Testis (tissue), 3 donors: ENCODE data around the gene CRY1. TPM values are rescaled to one million over a fixed set of nuclear protein-coding genes. Genes with fewer than 3 reads are reported as not detected.
"Not testable (repeated sequence)": the region's sequence is repeated elsewhere in the genome, so short reads cannot be mapped to it uniquely, and the experiment has no call there.

ENCODE experiments used
- DNase-seq: peaks from one replicate; pipeline ENCODE4 v3.0.0-alpha.2; 2019
- H3K27ac ChIP-seq, 2 donors: fragments of 200-600 bp; sonication (generic); one replicate each; pipeline ENCODE4 v1.5.1; 2019
- H3K27me3 ChIP-seq: fragments of 200-600 bp; sonication (generic); one replicate; pipeline ENCODE4 v1.5.1; 2019
- H3K36me3 ChIP-seq: fragments of 200-600 bp; sonication (generic); one replicate; pipeline ENCODE4 v1.5.1; 2017; ENCODE audit warnings: low read depth; ENCODE audit errors: missing control alignments
- H3K4me1 ChIP-seq: fragments of 200-600 bp; sonication (generic); one replicate; pipeline ENCODE4 v1.5.1; 2019
- H3K4me3 ChIP-seq, 2 donors: fragments of 200-600 bp; sonication (generic); one replicate each; pipeline ENCODE4 v1.5.1; 2017 to 2019
- H3K9me3 ChIP-seq: fragments of 200-600 bp; sonication (generic); one replicate; pipeline ENCODE4 v1.5.1; 2017
- CTCF ChIP-seq, 3 experiments: fragments of 450-650 bp in 2 of 3; fragments of 200-600 bp in 1 of 3; sonication (generic) in 1 of 3; IDR thresholded peaks; one replicate each; pipeline ENCODE4 v1.5.1; 2016 to 2019; ENCODE audit warnings: antibody characterized with exemption in 3 of 3, mild to moderate bottlenecking in 2 of 3, moderate library complexity in 1 of 3
- POLR2A ChIP-seq: fragments of 450-650 bp; IDR thresholded peaks from one replicate; pipeline ENCODE4 v1.6.1; 2017; ENCODE audit warnings: antibody characterized with exemption, mild to moderate bottlenecking, moderate library complexity
- WGBS, 2 donors: methylation state at CpG; one replicate each; pipeline ENCODE4 v1.1.5; 2018; 5-methylcytosine and 5-hydroxymethylcytosine counted together
- intact Hi-C: fragments of 100-400 bp; cut with DNase I; formaldehyde crosslinking; loops from one replicate; pipeline ENCODE4 v1.15.1; 2023; ENCODE audit warnings: low total_unique reads
- polyA plus RNA-seq: library from polyadenylated mRNA; stranded (reverse); fragments of 350-450 nt; fragmentation: Illumina TruSeq; extraction: RNeasy Lipid Tissue Mini Kit (QIAGEN cat#74804); gene quantifications from one replicate; pipeline ENCODE4 v1.2.3, GENCODE V29; 2014; ENCODE audit warnings: low read depth, low replicate concordance; ENCODE audit not compliant: insufficient read depth
- total RNA-seq, 2 donors: library from RNA; depleted of rRNA; stranded (reverse); fragments of >200 nt; gene quantifications; one replicate each; pipeline ENCODE4 v1.2.3, GENCODE V29; 2016

Gene CRY1
- total and polyA plus RNA-seq, 3 donors from 2014 or later: 63.0 to 92.0 (median 71.6) TPM

- Histone ChIP-seq H3K4me1 (peaks cover 24% of the 10 kb centered on the region), H3K9me3 (no peaks in the 10 kb centered on the region), H3K27me3 (no peaks in the 10 kb centered on the region), H3K36me3 (no peaks in the 10 kb centered on the region), H3K4me3 (no peak overlapping the region), H3K27ac (peak overlapping the region in 1 of 2 donors; percentile 29)
- intact Hi-C loops: no loop called here
- TF ChIP-seq POLR2A: no peak
- no peak for TF ChIP-seq CTCF (IDR thresholded peaks at IDR 0.05)
- DNase-seq: no peak
- WGBS, 2 donors: 52 to 59% methylated on average over 2 of the region's 2 CpGs
These were observed 62.3 kb downstream of the CRY1 start for GRCh38 chr12:107031061-107031460.

- peaks cover 24% of the 10 kb centered on the region for H3K4me1 ChIP-seq
- no peak for DNase-seq
- no peaks in the 10 kb centered on the region for H3K9me3 ChIP-seq
- no peak for TF ChIP-seq CTCF (IDR thresholded peaks at IDR 0.05)
- TF ChIP-seq POLR2A: no peak
- intact Hi-C loops: no loop called here
- WGBS, 2 donors: 74 to 83% methylated on average over 7 of the region's 7 CpGs
- no peaks in the 10 kb centered on the region for H3K27me3 ChIP-seq
- no peak overlapping the region for H3K4me3 ChIP-seq
- no peaks in the 10 kb centered on the region for H3K36me3 ChIP-seq
- H3K27ac ChIP-seq: no peak overlapping the region
These were observed 64.3 kb downstream of the CRY1 start for GRCh38 chr12:107029081-107029480.

GRCh38 chr12:107027636-107028053 lies 65.7 kb downstream of the CRY1 start:
- Histone ChIP-seq H3K27me3 (no peaks in the 10 kb centered on the region), H3K4me3 (no peak overlapping the region), H3K36me3 (no peaks in the 10 kb centered on the region), H3K9me3 (no peaks in the 10 kb centered on the region), H3K4me1 (peaks cover 27% of the 10 kb centered on the region), H3K27ac (peak overlapping the region; percentile 65 to 84)
- WGBS, 2 donors: 22 to 33% methylated on average over 2 of the region's 2 CpGs
- TF ChIP-seq POLR2A (no peak), CTCF (IDR thresholded peaks at IDR 0.05) (no peak)
- peak; percentile 22 for DNase-seq
- intact Hi-C loops: no loop called here

GRCh38 chr12:107026806-107027635 lies 66.3 kb downstream of the CRY1 start:
- H3K9me3 ChIP-seq: no peaks in the 10 kb centered on the region
- no peak for TF ChIP-seq CTCF (IDR thresholded peaks at IDR 0.05)
- no peak for TF ChIP-seq POLR2A
- peaks cover 27% of the 10 kb centered on the region for H3K4me1 ChIP-seq
- no peaks in the 10 kb centered on the region for H3K36me3 ChIP-seq
- intact Hi-C loops: no loop called here
- no peaks in the 10 kb centered on the region for H3K27me3 ChIP-seq
- H3K27ac ChIP-seq: peak overlapping the region; percentile 65 to 84
- DNase-seq: no peak
- no peak overlapping the region for H3K4me3 ChIP-seq
- WGBS, 2 donors: 51 to 63% methylated on average over 4 of the region's 4 CpGs

- H3K36me3 ChIP-seq, H3K27me3 ChIP-seq, DNase-seq, H3K9me3 ChIP-seq, H3K4me3 ChIP-seq, intact Hi-C loops: not testable (repeated sequence)
- Histone ChIP-seq H3K27ac (peak overlapping the region in 1 of 2 donors; percentile 84), H3K4me1 (peaks cover 27% of the 10 kb centered on the region)
These were observed 67.0 kb downstream of the CRY1 start for GRCh38 chr12:107026356-107026755.
